ENCODE data around the gene WWC1. TPM values are rescaled to one million over a fixed set of nuclear protein-coding genes. Genes with fewer than 3 reads are reported as not detected.

The WWC1 gene
- polyA plus RNA-seq, 4 donors: 69.7 to 88.4 (median 83.9) TPM

DNA sequence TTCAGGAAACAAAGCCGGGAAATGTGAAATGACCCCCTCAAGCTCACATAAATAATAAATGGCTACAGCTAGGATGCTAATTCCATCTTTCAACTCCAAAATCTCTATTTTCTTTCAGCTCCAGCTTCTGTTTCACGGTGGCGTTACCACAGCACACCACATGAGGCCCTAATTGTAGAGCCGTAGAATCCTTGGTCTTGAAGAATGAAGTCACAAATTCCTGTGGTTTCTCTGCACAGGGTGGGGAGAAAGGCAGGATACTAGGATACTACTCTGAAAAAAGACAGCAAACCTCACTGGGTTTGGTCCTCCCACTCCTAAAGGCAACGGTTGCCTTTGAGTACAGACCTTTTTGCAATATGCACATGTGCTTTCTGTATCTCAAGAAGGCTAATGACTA, 180.9 kb downstream of the WWC1 start:
- no peak for DNase-seq (ENCODE audit: low read depth in 4 of 4, low spot score in 2 of 4)

DNA sequence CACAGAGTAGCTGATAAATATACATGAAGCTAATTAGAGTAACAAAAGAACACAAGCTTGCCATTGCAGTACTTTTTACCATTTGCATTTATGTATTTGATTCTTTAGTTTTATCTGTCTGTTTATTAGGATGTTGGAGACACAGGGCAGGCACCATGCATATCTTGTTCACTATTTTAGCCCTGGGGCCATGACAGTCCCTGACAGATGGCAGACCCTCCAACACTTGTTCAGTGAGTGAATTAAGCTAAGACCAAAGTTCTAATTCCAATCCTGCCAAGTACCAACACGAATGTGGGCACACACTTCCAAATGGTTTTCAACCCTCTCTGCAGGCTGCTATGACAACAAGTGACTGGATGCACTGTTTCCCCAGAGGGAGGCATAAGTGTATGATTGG, 182.9 kb downstream of the WWC1 start:
- no peak for DNase-seq (ENCODE audit: low read depth in 4 of 4, low spot score in 2 of 4)

DNA sequence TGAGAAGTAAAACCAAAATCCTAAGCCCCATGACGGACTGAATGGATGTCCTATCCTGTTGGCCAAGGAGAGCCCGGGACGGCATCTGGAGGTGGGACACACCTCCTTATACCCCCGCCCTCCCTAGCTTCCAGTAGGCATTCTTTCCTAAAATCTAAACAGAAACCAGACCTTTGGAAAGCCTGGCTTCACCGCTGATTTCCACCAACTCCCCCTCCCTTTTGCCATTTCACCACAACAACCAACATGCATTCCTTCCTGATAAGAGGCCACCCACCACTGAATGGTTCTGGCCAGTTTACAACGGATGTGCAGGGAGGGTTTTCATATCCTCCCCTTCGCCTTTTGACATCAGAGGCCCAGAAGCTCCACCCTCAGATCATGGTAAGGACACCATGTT, 185.6 kb downstream of the WWC1 start:
- no peak for DNase-seq (ENCODE audit: low read depth in 4 of 4, low spot score in 2 of 4)

DNA sequence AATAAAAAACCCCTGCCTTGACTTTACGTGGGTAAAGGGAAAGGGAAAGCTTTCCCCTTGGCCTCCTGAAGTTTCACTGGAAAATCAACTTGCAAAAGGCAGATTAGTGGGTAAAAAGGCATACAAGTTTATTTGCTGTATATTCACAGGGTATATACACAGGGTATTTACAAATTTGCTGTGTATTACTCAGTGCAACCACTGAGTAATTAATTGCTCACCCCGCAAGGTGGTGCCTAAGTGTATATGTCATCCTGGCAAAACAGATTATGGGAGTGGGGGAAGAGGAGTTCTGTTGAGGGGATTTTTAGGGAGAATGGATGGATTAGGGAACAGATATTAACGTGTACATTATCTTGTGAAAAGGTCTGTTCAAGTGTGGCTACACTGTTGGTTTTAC, 187.7 kb downstream of the WWC1 start:
- no peak for DNase-seq (ENCODE audit: low read depth in 4 of 4, low spot score in 2 of 4)

DNA sequence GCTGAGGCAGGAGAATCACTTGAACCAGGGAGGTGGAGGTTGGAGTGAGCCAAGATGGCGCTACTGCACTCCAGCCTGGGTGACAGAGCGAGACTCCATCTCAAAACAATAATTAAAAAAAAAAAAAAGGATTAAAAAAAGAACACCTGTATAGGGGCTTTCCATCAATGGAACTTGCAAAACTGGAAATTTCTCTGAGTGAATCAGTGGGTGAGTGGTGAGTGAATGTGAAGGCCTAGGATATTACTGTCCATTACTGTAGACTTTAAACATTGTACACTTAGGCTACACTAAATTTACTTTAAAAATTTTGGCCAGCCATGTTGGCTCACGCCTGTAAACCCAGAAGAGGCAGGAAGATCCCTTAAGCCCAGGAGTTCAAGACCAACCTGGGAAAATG, 189.2 kb downstream of the WWC1 start:
- DNase-seq (ENCODE audit: low read depth in 4 of 4, low spot score in 2 of 4): no peak

DNA sequence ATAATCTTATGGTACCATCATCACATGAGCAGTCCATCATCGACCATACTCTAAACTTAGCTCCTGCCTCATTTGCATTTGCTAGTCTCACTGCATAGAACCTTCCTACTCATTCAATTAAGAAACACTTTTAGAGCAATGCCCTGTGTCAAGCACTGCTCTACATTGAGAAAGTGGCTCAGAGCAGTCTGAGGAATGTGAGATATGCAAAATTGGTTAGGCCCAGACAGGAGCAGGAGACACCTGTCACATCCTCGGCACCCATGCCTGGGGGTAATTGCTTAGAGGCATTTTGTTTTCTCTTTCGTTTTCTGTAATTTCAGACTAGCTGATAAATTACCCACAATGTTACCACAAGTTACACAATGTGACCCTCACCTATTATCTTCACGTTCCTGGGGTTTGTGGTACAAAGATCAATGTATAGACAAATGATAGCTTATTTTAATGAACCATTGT, 189.9 kb downstream of the WWC1 start:
- DNase-seq (ENCODE audit: low read depth in 4 of 4, low spot score in 2 of 4): no peak

DNA sequence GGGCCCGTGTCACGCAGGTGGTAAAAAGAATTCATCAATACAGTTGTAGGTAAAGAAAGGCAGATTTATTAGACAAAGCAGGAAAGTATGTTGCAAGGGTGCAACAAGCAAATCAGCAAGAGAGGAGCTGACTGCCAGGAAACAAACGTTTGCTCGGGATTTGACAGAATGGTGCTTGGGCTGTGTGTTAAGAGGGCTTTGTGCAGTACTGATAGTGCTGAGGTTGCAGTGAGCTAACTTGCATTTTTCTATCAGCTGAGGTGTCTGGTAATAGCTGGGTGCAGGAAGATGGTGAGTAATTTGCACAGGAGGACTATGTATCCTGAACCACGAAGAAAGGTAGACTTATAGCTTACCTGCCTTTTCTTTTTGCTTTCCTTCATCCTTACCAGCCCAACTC, 190.9 kb downstream of the WWC1 start:
- no peak for DNase-seq (ENCODE audit: low read depth in 4 of 4, low spot score in 2 of 4)

DNA sequence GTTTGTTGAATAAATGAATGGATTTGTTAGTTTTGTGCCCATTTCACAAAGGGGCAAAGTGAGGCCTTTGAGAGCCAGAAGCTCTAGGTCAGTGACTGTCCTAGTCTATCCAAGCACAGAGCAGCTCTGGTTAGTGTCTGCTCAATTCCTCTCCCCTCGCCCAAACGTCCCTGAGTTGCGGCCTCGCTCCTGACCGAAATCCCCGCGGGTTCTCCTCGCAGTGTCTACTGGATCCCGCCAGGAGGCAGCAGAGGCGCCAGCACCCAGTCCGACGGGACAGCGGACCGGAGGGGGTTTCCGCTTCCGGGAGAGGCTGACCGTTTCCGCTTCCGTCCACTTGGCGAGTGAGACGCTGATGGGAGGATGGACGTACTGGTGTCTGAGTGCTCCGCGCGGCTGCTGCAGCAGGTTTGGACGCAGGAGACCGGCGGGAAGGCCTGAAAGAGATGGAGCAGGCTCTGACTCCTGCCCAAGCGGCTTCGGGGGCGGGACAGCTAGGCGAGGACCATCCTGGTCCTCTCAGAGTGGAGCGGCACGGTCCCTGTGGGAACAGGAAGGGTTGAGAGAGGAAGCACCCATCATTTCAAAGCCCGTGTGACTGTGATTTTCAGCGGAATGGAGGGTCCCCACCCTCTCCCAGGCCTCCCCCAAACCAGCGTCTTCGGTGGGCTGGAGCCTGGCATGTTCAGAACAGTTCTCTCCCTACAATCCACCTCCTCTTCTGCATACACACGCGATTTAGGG, 194.9 kb downstream of the WWC1 start, which contains the start of gene RARS1:
Gene RARS1, plus strand, starts transcription at position 336 of the 744 bp plus-strand sequence. Its CDS starts 28 bp downstream, at position 364.
- peak; percentile 76 to 91 (median 82) for DNase-seq (ENCODE audit: low read depth in 4 of 4, low spot score in 2 of 4)

DNA sequence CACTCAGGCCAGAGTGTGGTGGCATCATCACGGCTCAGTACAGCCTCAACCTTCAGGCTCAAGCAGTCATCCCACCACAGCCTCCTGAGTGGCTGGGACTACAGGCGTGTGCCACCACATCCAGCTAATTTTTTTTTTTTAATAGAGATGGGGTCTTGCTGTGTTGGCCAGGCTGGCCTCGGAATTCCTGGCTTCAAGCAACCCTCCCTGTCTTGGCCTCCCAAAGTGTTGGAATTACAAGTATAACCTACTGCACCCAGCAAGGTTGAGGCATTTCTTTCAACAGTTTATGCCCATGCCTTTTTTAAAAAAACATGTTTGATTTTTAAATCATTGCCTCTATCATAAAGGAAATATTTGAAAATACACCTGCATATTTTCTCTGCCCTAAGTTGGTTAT, 197.6 kb downstream of the WWC1 start:
- DNase-seq (ENCODE audit: low read depth in 4 of 4, low spot score in 2 of 4): no peak

DNA sequence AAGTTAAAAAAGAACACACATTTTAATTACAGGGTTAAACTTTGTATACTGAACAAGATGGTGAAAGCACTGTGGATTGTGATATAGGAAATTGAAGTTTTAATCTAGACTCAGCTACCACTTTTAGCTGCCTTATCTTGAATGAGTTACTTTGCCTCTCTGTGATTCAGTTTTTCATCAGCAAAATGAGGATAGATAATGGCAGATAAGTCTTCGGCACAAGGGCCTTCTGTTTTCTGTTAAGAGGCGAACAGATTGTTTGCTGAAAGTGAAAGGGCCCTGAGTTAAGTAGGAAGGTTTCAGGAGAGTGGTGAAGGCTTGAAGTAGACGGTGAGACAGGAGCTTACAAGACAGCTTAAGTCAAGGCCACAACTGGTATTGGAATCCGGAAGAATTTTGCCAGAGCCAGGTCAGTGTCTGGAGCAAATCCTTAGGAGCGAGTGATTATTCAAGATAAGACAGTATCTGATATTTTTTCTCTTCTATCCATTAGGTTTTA, 202.7 kb downstream of the WWC1 start:
- DNase-seq (ENCODE audit: low read depth in 4 of 4, low spot score in 2 of 4): no peak

DNA sequence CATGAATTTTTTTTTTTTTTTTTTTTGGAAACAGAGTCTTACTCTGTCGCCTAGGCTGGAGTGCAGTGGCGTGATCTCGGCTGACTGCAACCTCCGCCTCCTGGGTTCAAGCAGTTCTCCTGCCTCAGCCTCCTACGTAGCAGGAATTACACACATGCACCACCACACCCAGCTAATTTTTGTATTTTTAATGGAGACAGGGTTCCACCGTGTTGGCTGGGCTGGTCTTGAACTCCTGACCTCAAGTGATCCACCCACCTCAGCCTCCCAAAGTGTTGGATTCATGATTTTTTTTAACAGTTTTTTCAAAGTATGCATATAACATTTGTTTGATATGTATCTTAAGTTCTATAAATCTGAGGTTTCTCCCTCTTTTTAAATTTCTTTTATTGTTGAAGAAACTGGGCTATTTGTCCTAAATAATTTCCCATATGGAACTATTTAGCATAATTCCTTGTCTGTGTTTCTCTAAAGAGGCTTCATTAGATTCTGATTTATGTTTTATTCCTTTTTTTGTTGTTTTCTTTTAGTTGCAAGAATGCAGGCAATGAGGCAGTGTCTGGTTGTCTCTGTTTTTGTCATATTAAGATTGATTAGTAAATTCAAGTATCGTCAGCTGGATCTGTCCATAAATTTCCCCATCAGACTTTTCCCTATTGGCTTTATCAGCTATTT, 211.3 kb downstream of the WWC1 start:
- DNase-seq (ENCODE audit: low read depth in 4 of 4, low spot score in 2 of 4): no peak

DNA sequence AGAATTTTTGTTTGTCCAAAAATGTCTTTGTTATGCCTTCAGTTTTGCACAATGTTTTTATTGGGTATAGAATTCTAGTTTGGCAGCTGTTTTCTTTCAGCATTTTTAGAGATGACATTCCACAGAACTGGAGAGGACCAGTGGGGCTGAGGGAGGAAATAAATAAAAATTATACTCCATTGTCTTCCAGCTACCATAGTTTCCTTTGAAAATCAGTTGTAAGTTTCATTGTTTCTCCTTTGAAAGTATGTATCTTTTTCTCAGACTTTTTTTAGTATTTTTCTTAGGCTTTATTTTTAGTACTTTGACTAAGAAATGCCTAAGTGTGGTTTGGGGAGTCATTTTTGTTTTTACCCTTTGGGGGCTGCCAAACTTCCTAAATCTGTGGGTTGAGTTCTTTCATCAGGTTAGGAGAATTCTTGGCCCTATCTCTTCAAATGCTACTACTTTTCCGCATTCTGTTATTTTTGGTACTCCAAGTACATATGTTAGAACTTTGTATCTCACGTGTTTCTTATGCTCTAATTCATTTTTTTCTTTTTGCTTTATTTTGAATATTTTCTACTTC, 222.5 kb downstream of the WWC1 start:
- no peak for DNase-seq (ENCODE audit: low read depth in 4 of 4, low spot score in 2 of 4)

Other genes starting within 250 kb of the WWC1 start
- 10 to 100 TPM; 66.2 to 93.8 (median 77.4) TPM for gene RARS1, start 194.8 kb downstream of the WWC1 start, polyA plus RNA-seq (ENCODE audit: insufficient read length in 4 of 4)
- 1 to 10 TPM in 1 of 4 donors, under 1 TPM in 3; 0.35 to 1.3 (median 0.64) TPM for gene FBLL1, start 237.7 kb downstream of the WWC1 start, polyA plus RNA-seq (ENCODE audit: insufficient read length in 4 of 4)